Neutrophil (primary cell): ENCODE results near the gene PROM1.

Experiments
- H3K27ac ChIP-seq: fragments of 200-600 bp; sonication (generic); 2 replicates; pipeline ENCODE4 v1.5.1; 2016; ENCODE audit warnings: mild to moderate bottlenecking, moderate library complexity
- H3K27me3 ChIP-seq: fragments of 200-600 bp; sonication (generic); 2 replicates; pipeline ENCODE4 v1.6.0; 2016; ENCODE audit warnings: mild to moderate bottlenecking
- H3K36me3 ChIP-seq: fragments of 200-600 bp; sonication (generic); 2 replicates; pipeline ENCODE4 v1.5.1; 2017
- H3K4me1 ChIP-seq, 2 experiments: fragments of 200-600 bp in 1 of 2; sonication (generic) in 1 of 2; 1 replicate in 1 of 2; 2 replicates in 1 of 2; pipeline versions ENCODE4 v1.5.1 to v1.6.1; 2013 to 2016; ENCODE audit warnings: low read depth in 1 of 2, low read length in 1 of 2, mild to moderate bottlenecking in 1 of 2, moderate library complexity in 1 of 2; ENCODE audit not compliant: control insufficient read depth in 1 of 2, insufficient read depth in 1 of 2
- H3K4me3 ChIP-seq, 2 experiments: fragments of 200-600 bp in 1 of 2; sonication (generic) in 1 of 2; 1 replicate in 1 of 2; 2 replicates in 1 of 2; pipeline ENCODE4 v1.5.1; 2013 to 2016; ENCODE audit warnings: low read depth in 1 of 2, low read length in 1 of 2, mild to moderate bottlenecking in 1 of 2, moderate library complexity in 1 of 2
- H3K9me3 ChIP-seq: fragments of 200-600 bp; sonication (generic); 2 replicates; pipeline ENCODE4 v1.5.1; 2016
- CTCF ChIP-seq: fragments of 200-600 bp; sonication (generic); IDR thresholded peaks from 2 replicates; pipeline ENCODE4 v1.5.1; 2016; ENCODE audit warnings: antibody characterized with exemption

Gene PROM1

GRCh38 chr4:15920723-15921591 is 162.9 kb downstream of the PROM1 start:
- H3K27me3 ChIP-seq, result peaks cover 13% of the 10 kb centered on the region
- no peak overlapping the region for H3K4me3 ChIP-seq
- no peaks in the 10 kb centered on the region for H3K4me1 ChIP-seq
- H3K9me3 ChIP-seq, result no peaks in the 10 kb centered on the region
- no peak for TF ChIP-seq CTCF
- H3K36me3 ChIP-seq, result no peaks in the 10 kb centered on the region
- no peak overlapping the region for H3K27ac ChIP-seq

- H3K4me3 ChIP-seq, result no peak overlapping the region
- no peaks in the 10 kb centered on the region for H3K36me3 ChIP-seq
- H3K4me1 ChIP-seq, result no peaks in the 10 kb centered on the region
- no peak for TF ChIP-seq CTCF
- no peaks in the 10 kb centered on the region for H3K9me3 ChIP-seq
- no peak overlapping the region for H3K27ac ChIP-seq
- H3K27me3 ChIP-seq, result peaks cover 13% of the 10 kb centered on the region
Observed at GRCh38 chr4:15918484-15919129, 165.2 kb downstream of the PROM1 start.
